Measurements from ENCODE around the gene MRGPRX3. TPM values are rescaled to one million over a fixed set of nuclear protein-coding genes. Genes with fewer than 3 reads are reported as not detected.

MRGPRX3 gene
- total RNA-seq (not detected), polyA plus RNA-seq (not detected), total RNA-seq (0 to 0.09 (median 0) reads per million in 6 experiments)

- H3K27me3 Mint-ChIP-seq: peaks cover 26 to 81% (median 50%) of the 10 kb centered on the region in 5 donors
- no peaks in the 10 kb centered on the region for H3K4me1 Mint-ChIP-seq
- POLR2A ChIA-PET: no interaction called here
- no peak within 1 kb of the TSS for H3K4me3 Mint-ChIP-seq
- no peak for ATAC-seq
- no peaks in the 10 kb centered on the region for H3K9me3 Mint-ChIP-seq
- no peak for DNase-seq
- no peak within 1 kb of the TSS for H3K27ac Mint-ChIP-seq
- peaks cover 0 to 3% (median 2%) of the 10 kb centered on the region in 3 donors for H3K36me3 Mint-ChIP-seq
Measured at GRCh38 chr11:18132341-18132740, at the start of gene MRGPRX3. TSS of gene MRGPRX3 (plus strand) at chr11:18132571. CDS start at chr11:18137203, 4,632 bp downstream.

GRCh38 chr11:18088366-18088765 lies 44.0 kb upstream of the MRGPRX3 start:
- no peak overlapping the region for H3K27ac Mint-ChIP-seq
- no peak for ATAC-seq
- no peaks in the 10 kb centered on the region for H3K9me3 Mint-ChIP-seq
- no peaks in the 10 kb centered on the region for H3K27me3 Mint-ChIP-seq
- DNase-seq: no peak
- no peak overlapping the region for H3K4me3 Mint-ChIP-seq
- POLR2A ChIA-PET: no interaction called here
- H3K36me3 Mint-ChIP-seq: peaks cover 0 to 86% (median 23%) of the 10 kb centered on the region in 3 donors
- H3K4me1 Mint-ChIP-seq: no peaks in the 10 kb centered on the region

GRCh38 chr11:18088966-18089365 lies 43.4 kb upstream of the MRGPRX3 start:
- Mint-ChIP-seq H3K9me3 (no peaks in the 10 kb centered on the region), H3K27ac (peak overlapping the region in 1 of 10 donors; percentile 16), H3K36me3 (peaks cover 0 to 87% (median 26%) of the 10 kb centered on the region in 3 donors), H3K4me1 (peaks cover 0 to 1% (median 0%) of the 10 kb centered on the region in 4 donors), H3K4me3 (no peak overlapping the region), H3K27me3 (no peaks in the 10 kb centered on the region)
- POLR2A ChIA-PET: no interaction called here
- no peak for ATAC-seq
- DNase-seq: no peak

- POLR2A ChIA-PET: no interaction called here
- Mint-ChIP-seq H3K36me3 (peaks cover 5 to 84% (median 34%) of the 10 kb centered on the region in 3 donors), H3K27me3 (no peaks in the 10 kb centered on the region), H3K4me1 (peaks cover 0 to 7% (median 5%) of the 10 kb centered on the region in 4 donors), H3K9me3 (no peaks in the 10 kb centered on the region), H3K27ac (no peak overlapping the region), H3K4me3 (no peak overlapping the region)
- DNase-seq: no peak
- ATAC-seq: no peak
Measured at GRCh38 chr11:18091731-18092130, 40.6 kb upstream of the MRGPRX3 start.

GRCh38 chr11:18093959-18094358 lies 38.4 kb upstream of the MRGPRX3 start:
- peaks cover 5 to 75% (median 26%) of the 10 kb centered on the region in 3 donors for H3K36me3 Mint-ChIP-seq
- POLR2A ChIA-PET: interaction anchor here (0.5 kb wide), 1 partner anchor 962 kb away, joined by 3 read pairs; no protein-coding TSS in a partner anchor
- H3K27me3 Mint-ChIP-seq: no peaks in the 10 kb centered on the region
- no peak overlapping the region for H3K4me3 Mint-ChIP-seq
- H3K4me1 Mint-ChIP-seq: peaks cover 0 to 7% (median 6%) of the 10 kb centered on the region in 4 donors
- H3K9me3 Mint-ChIP-seq: no peaks in the 10 kb centered on the region
- DNase-seq (no peak), ATAC-seq (no peak)
- H3K27ac Mint-ChIP-seq: no peak overlapping the region

GRCh38 chr11:18100926-18101656 lies 31.3 kb upstream of the MRGPRX3 start:
- peaks cover 16 to 40% (median 31%) of the 10 kb centered on the region in 4 donors for H3K4me1 Mint-ChIP-seq
- H3K4me3 Mint-ChIP-seq: no peak overlapping the region
- ATAC-seq (no peak), DNase-seq (no peak)
- H3K27me3 Mint-ChIP-seq: no peaks in the 10 kb centered on the region
- POLR2A ChIA-PET: no interaction called here
- H3K36me3 Mint-ChIP-seq: peaks cover 0 to 57% (median 9%) of the 10 kb centered on the region in 3 donors
- H3K9me3 Mint-ChIP-seq: no peaks in the 10 kb centered on the region
- H3K27ac Mint-ChIP-seq: peak overlapping the region in 4 of 10 donors; percentile 6 to 85 (median 54)

GRCh38 chr11:18105086-18105801 lies 27.1 kb upstream of the MRGPRX3 start:
- peaks cover 15 to 38% (median 27%) of the 10 kb centered on the region in 4 donors for H3K4me1 Mint-ChIP-seq

GRCh38 chr11:18105802-18106574 lies 26.4 kb upstream of the MRGPRX3 start, which contains the start of gene SAAL1:
TSS of gene SAAL1 (minus strand) at chr11:18106082. CDS start at chr11:18106041, 41 bp downstream.
- peaks cover 0 to 24% (median 6%) of the 10 kb centered on the region in 3 donors for H3K36me3 Mint-ChIP-seq
- DNase-seq: peak; percentile 75 to 92 (median 85)
- H3K27me3 Mint-ChIP-seq: peaks cover 2 to 12% (median 10%) of the 10 kb centered on the region in 5 donors
- peak; percentile 98 to 99 for ATAC-seq
- peaks cover 15 to 38% (median 24%) of the 10 kb centered on the region in 4 donors for H3K4me1 Mint-ChIP-seq
- peak within 1 kb of the TSS; percentile 77 to 96 (median 86) for H3K27ac Mint-ChIP-seq
- H3K4me3 Mint-ChIP-seq: peak within 1 kb of the TSS; percentile 89 to 97 (median 94)
- POLR2A ChIA-PET: interaction anchor here (0.6 to 1.7 kb wide), 3 partner anchors 93 to 1367 kb away, joined by 3 to 17 read pairs (median 3); partner anchors contain the start of gene SERGEF
- no peaks in the 10 kb centered on the region for H3K9me3 Mint-ChIP-seq

More at GRCh38 chr11:18105086-18105801, 27.1 kb upstream of the MRGPRX3 start:
- ATAC-seq (no peak), DNase-seq (no peak)
- H3K4me3 Mint-ChIP-seq: peak overlapping the region; percentile 89 to 97 (median 94)
- POLR2A ChIA-PET: interaction anchor here (0.6 to 1.7 kb wide), 3 partner anchors 92 to 820 kb away, joined by 3 to 17 read pairs (median 3); partner anchors contain the start of gene SERGEF
- peaks cover 0 to 32% (median 6%) of the 10 kb centered on the region in 3 donors for H3K36me3 Mint-ChIP-seq
- peak overlapping the region; percentile 77 to 96 (median 86) for H3K27ac Mint-ChIP-seq
- H3K9me3 Mint-ChIP-seq: no peaks in the 10 kb centered on the region
- H3K27me3 Mint-ChIP-seq: peaks cover 0 to 9% (median 3%) of the 10 kb centered on the region in 5 donors

- Mint-ChIP-seq H3K4me3 (peak overlapping the region; percentile 65 to 97 (median 94)), H3K9me3 (no peaks in the 10 kb centered on the region), H3K27ac (peak overlapping the region in 4 of 10 donors; percentile 22 to 93 (median 60)), H3K27me3 (peaks cover 4 to 17% (median 13%) of the 10 kb centered on the region in 5 donors), H3K4me1 (peaks cover 11 to 31% (median 18%) of the 10 kb centered on the region in 4 donors), H3K36me3 (peaks cover 0 to 17% (median 3%) of the 10 kb centered on the region in 3 donors)
- POLR2A ChIA-PET: interaction anchor here (1.0 to 1.7 kb wide), 2 partner anchors 94 to 1368 kb away, joined by 3 to 17 read pairs; partner anchors contain the start of gene SERGEF
- DNase-seq: no peak
- no peak for ATAC-seq
Measured at GRCh38 chr11:18106688-18107087, 25.7 kb upstream of the MRGPRX3 start.

- H3K4me3 Mint-ChIP-seq: no peak overlapping the region
- peaks cover 4 to 25% (median 16%) of the 10 kb centered on the region in 5 donors for H3K27me3 Mint-ChIP-seq
- no peak for DNase-seq
- POLR2A ChIA-PET: interaction anchor here (0.7 kb wide), 1 partner anchor 93 kb away, joined by 3 read pairs; no protein-coding TSS in a partner anchor
- H3K36me3 Mint-ChIP-seq: peaks cover 0 to 3% (median 0%) of the 10 kb centered on the region in 3 donors
- H3K27ac Mint-ChIP-seq: no peak overlapping the region
- ATAC-seq: no peak
- H3K4me1 Mint-ChIP-seq: peaks cover 8 to 21% (median 14%) of the 10 kb centered on the region in 4 donors
- H3K9me3 Mint-ChIP-seq: no peaks in the 10 kb centered on the region
Measured at GRCh38 chr11:18108254-18108653, 24.1 kb upstream of the MRGPRX3 start.

- no peak overlapping the region for H3K4me3 Mint-ChIP-seq
- POLR2A ChIA-PET: no interaction called here
- DNase-seq (no peak), ATAC-seq (no peak)
- H3K27ac Mint-ChIP-seq: no peak overlapping the region
- H3K36me3 Mint-ChIP-seq: no peaks in the 10 kb centered on the region
- H3K9me3 Mint-ChIP-seq: no peaks in the 10 kb centered on the region
- peaks cover 10 to 43% (median 28%) of the 10 kb centered on the region in 5 donors for H3K27me3 Mint-ChIP-seq
- H3K4me1 Mint-ChIP-seq: peaks cover 1 to 10% (median 9%) of the 10 kb centered on the region in 4 donors
Measured at GRCh38 chr11:18111005-18111404, 21.4 kb upstream of the MRGPRX3 start.
